Jurkat, Clone E6-1 (cell line): Measurements from ENCODE around the gene MAPT.
"Not testable (repeated sequence)": the region's sequence is repeated elsewhere in the genome, so short reads cannot be mapped to it uniquely, and the experiment has no call there.

Experiments used
- DNase-seq: peaks from one replicate; pipeline ENCODE4 v3.0.0-alpha.2; 2011; ENCODE audit warnings: low read depth, low spot score
- H3K4me3 ChIP-seq: 2 replicates; pipeline ENCODE4 v1.5.1; 2011; ENCODE audit warnings: mild to moderate bottlenecking, low read length, control low read depth, moderate library complexity

MAPT gene

DNA sequence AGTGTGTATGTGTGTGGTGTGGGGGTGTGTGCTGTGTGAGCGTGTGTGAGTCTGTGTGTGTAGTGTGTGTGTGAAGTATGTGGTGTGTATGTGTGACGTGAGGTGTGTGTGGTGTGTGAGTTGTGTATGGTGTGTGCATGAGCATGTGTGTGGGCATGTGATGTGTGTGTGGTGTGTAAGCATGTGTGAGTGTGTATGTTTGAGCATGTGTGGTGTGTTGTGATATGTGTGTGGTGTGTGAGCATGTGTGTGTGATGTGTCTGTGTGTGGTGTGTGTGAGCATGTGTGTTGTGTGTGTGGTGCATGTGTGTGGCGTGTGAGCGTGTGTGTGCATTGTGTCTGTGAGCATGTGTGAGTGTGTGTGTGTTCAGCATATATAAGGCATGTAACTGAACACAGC is 20.9 kb downstream of the MAPT start:
- no peak for DNase-seq
- H3K4me3 ChIP-seq = no peak overlapping the region

DNA sequence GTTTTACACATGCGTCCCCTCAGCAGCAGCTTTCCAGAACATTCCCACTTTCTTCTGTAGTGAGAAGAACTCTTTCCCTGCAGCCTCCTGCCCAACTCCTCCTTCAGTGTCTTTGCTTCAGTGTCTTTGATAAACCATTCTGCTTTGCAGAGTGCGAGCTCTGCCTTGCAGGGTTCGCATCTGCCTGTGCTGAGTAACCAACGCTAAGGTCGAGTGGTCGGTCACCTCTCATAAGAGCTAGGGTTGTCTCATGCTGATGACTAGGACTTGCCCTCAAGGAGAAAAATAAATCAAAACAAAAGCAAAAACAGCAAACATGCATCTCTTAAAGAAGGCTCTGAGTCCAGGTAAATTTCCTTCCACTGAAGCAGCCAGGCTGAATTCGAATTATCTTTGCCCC is 22.7 kb downstream of the MAPT start:
- no peak overlapping the region for H3K4me3 ChIP-seq
- DNase-seq = no peak

DNA sequence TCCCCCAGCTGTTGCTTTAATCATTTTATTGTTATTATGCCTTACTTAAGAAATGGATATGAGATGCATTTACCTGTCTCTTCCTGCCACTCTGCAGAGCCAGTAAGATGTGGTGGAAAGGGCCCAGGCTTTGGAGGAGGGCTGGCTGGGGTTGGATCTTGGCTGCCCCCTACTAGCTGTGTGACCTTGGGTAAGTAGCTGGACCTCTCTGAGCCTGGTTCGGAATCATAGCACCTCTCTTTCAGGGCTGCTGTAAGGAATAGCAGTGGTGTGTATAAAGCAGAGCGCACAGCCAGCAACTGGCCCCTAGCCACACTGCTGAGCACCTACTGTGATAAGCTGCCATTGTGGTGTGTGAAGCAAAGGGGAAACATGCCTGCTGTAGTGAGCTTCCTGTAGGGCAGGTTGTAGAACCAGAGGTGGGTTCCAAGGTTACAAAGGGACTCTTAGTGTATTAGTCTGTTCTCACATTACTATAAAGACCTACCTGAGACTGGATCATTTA is 23.9 kb downstream of the MAPT start:
- no peak overlapping the region for H3K4me3 ChIP-seq
- no peak for DNase-seq

DNA sequence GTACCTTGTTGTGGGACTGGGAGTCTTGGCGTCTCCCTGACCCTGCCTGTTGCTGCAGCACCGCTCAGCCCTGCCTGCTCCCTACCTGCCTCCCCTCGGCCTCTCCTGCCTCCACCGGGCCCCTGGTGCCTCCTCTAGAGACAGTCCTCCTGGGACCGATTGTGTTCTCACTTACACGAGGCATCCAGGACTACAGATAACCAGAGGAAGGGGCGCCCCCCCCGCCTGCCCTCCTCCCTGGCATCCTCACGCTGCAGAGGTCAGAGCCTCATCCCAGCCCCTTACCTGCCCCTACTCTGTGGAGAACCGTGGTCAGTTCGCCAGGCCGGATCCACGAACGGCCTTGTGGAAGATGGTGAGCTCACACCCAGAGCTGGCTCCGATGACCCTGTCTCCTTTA is 24.8 kb downstream of the MAPT start:
- DNase-seq = no peak
- no peak overlapping the region for H3K4me3 ChIP-seq

DNA sequence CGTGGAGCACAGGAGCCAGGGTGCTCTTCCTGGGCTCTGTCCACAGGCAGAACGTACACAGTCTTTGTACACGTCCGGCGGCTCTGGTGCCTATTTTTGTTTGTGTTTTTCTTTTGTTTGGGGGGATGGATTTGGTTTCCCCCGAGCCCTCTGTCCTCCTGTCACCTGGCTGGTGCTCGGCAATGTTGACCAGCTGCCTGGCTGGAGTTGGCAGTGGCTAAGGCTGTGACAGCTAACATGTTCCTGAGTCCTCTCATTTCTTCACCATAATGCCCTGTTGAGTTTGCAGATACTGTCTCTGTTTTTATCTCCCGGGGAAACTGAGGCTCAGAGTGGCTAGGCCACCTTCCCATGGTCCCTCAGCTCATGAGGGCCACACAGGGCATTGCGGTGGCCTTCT is 25.7 kb downstream of the MAPT start:
- no peak for DNase-seq
- no peak overlapping the region for H3K4me3 ChIP-seq

- no peak overlapping the region for H3K4me3 ChIP-seq
- DNase-seq = no peak
Measured at GRCh38 chr17:45923511-45924268, 29.3 kb downstream of the MAPT start.

- DNase-seq = no peak
- no peak overlapping the region for H3K4me3 ChIP-seq
Measured at GRCh38 chr17:45924332-45924820, 30.0 kb downstream of the MAPT start.

DNA sequence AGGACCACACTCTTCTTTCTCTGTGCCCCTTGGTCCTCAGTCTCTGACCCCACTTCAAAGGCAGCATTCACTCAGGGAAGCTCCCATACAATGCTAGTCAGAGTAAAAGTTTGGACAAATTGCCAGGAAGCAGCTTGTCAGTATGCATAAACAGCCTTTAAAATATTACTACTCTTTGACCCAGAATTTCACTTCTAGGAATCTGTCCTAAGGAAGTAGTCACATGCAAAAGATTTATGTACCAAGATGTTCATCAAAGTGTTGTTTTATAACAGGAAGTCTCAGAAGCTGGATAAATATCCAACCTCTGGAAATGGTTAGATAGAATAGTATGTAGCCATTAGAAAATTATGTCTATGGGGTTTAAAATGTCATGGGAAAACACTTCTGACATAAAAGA is 31.0 kb downstream of the MAPT start:
- no peak for DNase-seq
- H3K4me3 ChIP-seq = no peak overlapping the region

- no peak overlapping the region for H3K4me3 ChIP-seq
- DNase-seq = no peak
Measured at GRCh38 chr17:45927247-45927646, 32.9 kb downstream of the MAPT start.

DNA sequence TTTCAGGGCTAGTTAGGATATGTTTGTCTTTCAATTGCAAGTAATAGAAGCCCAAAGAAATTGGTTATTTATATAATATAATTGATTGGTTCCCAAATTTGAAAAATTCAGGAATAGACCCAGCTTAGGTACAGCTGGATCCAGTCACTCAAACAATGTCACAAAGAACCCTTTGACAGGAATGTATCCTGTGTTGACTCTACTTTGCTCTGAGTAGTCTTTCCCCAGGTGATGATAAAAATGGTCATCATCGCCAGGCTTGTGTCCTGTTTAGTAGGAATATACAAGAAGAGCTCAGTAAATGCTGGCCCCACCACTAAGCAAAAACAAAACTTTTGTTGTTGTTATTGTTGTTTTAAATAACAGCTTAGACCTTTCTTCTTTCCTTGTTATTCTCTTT is 35.0 kb downstream of the MAPT start:
- DNase-seq = no peak
- no peak overlapping the region for H3K4me3 ChIP-seq

GRCh38 chr17:45930420-45930951 is 36.1 kb downstream of the MAPT start:
- H3K4me3 ChIP-seq = no peak overlapping the region
- no peak for DNase-seq

DNA sequence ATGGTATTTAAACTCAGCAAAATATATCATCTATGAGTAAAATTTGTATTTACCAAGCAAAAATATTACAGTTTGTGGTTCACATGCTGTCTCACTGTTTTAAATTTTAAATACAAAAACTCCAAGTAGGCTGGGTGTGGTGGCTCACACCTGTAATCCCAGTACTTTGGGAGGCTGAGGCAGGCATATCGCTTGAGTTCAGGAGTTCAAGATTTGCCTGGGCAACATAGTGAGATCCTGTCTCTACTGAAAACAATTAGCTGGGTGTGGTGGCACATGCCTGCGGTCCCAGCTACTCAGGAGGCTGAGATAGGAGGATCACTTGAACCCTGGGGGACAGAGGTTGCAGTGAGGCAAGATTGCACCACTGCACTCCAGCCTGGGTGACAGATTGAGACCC is 37.3 kb downstream of the MAPT start:
- no peak overlapping the region for H3K4me3 ChIP-seq
- no peak for DNase-seq

GRCh38 chr17:45934044-45934979 is 40.0 kb downstream of the MAPT start:
- no peak for DNase-seq
- H3K4me3 ChIP-seq = no peak overlapping the region

GRCh38 chr17:45935197-45935709 is 40.9 kb downstream of the MAPT start:
- DNase-seq = no peak
- H3K4me3 ChIP-seq = no peak overlapping the region

DNA sequence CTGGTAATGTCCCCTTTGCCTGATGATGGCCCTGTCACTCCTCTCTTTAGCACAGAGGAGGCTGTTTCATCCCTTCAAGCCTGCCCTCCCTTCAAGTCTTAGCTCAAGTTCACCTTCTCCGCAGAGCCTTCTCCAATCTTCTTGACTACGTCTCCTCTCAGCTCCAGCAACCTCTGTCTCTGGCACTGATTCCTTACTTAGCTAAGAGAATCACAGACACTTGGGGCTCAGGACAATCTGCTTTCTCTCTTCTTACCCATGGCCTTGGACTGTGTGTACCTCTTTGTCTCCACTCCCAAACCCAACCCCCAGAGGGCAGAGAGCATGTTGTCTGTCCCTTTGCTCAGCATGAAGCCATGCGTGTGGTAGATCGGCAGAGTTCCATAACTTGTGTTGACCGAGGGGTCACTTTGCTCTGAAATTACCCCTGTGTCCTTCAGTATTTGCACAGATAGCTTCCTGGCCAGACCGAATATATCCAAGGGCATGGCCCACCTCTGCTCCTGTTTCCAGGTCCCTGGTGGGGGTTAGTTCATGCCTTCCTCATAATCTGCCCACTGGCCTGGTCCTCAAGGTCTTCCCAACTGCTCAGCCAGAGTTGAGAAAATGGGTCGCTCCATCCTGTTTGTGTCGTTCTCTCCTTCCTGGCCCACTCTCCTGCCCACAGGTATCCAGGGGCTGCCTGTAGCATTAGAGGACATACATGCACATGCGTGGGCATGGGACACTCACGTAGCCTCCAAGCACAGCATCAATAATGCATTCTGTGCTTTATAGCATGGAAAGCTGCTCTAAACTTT is 41.6 kb downstream of the MAPT start:
- no peak for DNase-seq
- H3K4me3 ChIP-seq = no peak overlapping the region

DNA sequence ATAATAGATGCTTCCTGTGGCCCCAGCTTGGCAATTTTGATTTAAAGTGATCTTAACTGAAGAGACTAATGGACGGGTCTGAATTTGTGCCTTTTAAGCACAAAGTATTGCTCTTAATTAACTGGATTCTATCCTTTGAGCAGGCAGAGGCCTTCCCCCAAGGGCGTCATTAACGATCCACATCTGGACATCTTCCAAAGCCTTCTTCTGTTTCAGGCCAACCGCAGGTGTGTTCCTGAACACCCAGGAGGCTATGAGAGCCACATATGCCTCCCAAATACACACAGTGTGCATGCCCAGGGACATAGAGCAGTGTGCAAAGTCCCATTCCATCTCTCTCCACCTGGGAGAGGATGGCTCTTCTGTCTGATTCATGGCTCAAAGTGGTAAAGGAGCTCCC is 42.3 kb downstream of the MAPT start:
- no peak overlapping the region for H3K4me3 ChIP-seq
- DNase-seq = no peak

DNA sequence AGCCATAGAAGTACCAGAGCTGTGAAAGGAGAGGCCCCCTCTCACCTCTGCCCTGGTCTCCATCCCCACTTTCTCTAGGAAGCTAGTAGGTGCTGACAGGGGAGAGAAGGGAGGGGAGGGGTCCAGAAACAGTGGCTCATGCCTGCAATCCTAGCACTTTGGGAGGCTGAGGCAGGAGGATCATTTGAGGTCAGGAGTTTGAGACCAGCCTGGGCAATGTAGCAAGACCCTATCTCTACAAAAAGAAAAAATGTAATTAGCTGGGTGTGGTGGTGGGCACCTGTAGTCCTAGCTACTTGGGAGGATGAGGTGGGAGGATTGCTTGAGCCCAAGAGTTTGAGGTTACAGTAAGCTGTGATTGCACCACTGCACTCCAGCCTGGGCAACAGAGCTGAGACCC is 42.8 kb downstream of the MAPT start:
- H3K4me3 ChIP-seq, DNase-seq: not testable (repeated sequence)

GRCh38 chr17:45939395-45939794 is 45.0 kb downstream of the MAPT start:
- no peak overlapping the region for H3K4me3 ChIP-seq
- DNase-seq = no peak

GRCh38 chr17:45940293-45940692 is 45.9 kb downstream of the MAPT start:
- no peak for DNase-seq
- no peak overlapping the region for H3K4me3 ChIP-seq
